ENCODE data around the gene CACNA1C.

GRCh38 chr12:2693980-2694610 lies 641.3 kb downstream of the CACNA1C start:
- TF ChIP-seq CTCF (IDR thresholded peaks at IDR 0.05) (no peak), EP300 (IDR thresholded peaks at IDR 0.05) (no peak)

All from upper lobe of left lung (tissue), 4 donors.